Measurements from ENCODE around the gene SGO2.

The SGO2 gene

DNA sequence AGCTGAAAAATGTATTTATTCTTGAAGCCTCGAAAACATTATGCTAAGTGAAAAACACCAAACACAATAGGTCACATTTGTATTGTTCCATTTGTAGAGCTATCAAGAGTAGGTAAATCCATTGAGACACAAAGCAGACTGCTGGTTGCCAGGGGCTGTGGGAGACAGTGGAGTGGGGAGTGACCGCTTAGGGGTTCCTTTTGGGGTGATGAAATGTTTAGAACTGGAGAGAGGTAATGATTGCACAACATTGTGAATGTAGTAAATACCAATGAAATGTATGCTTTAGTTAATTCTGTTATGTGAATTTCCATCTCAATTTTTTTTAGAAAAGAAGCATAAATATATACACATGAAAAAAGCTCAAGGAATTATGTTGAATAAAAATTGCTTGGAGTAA, 32.0 kb upstream of the SGO2 start:
- no peak overlapping the region for H3K14ac ChIP-seq (ENCODE audit: low read length)
- peaks cover 8 to 9% of the 10 kb centered on the region in 2 experiments for H3K36me3 ChIP-seq (ENCODE audit: control insufficient read depth in 1 of 2, insufficient read depth in 2 of 2, low read length in 2 of 2)
- no peak overlapping the region for H3K4me3 ChIP-seq (ENCODE audit: low read depth, low read length)
- no peak overlapping the region for H2BK120ac ChIP-seq (ENCODE audit: insufficient read depth, low read length, poor library complexity)
- H3K27me3 ChIP-seq (ENCODE audit: insufficient read depth, low read length): no peaks in the 10 kb centered on the region
- no peaks in the 10 kb centered on the region for H3K4me1 ChIP-seq (ENCODE audit: control insufficient read depth in 1 of 2, insufficient read depth in 2 of 2, low read length in 2 of 2)
- H4K12ac ChIP-seq (ENCODE audit: low read depth, low read length): no peak overlapping the region
- H3K27ac ChIP-seq (ENCODE audit: low read depth, low read length): no peak overlapping the region
- peaks cover 2% of the 10 kb centered on the region for H3K9me3 ChIP-seq (ENCODE audit: insufficient read depth, low read depth, low read length)
- H4K91ac ChIP-seq (ENCODE audit: low read depth, low read length): no peak overlapping the region
- H4K8ac ChIP-seq (ENCODE audit: low read depth, low read length): no peak overlapping the region
- DNase-seq: no peak
- H2AFZ ChIP-seq (ENCODE audit: insufficient read depth, low read length, poor library complexity): no peak overlapping the region
- H3K79me1 ChIP-seq (ENCODE audit: low read length): no peaks in the 10 kb centered on the region
- no peak overlapping the region for H3K4me2 ChIP-seq (ENCODE audit: low read length)
- no peak overlapping the region for H2AK5ac ChIP-seq (ENCODE audit: low read length)
- no peak overlapping the region for H2BK12ac ChIP-seq (ENCODE audit: low read length)
- H3K18ac ChIP-seq (ENCODE audit: low read length): no peak overlapping the region
- H3K23ac ChIP-seq (ENCODE audit: low read length): no peak overlapping the region
- no peaks in the 10 kb centered on the region for H3K79me2 ChIP-seq (ENCODE audit: control insufficient read depth, insufficient read depth, low read length, poor library complexity)
- H2BK5ac ChIP-seq (ENCODE audit: low read depth, low read length, poor library complexity): no peak overlapping the region
- H3K9ac ChIP-seq (ENCODE audit: low read length): no peak overlapping the region
- no CpG with 5 or more reads among the region's 2 CpGs for WGBS (ENCODE audit: extremely low coverage, insufficient coverage, insufficient read length)
- no peak overlapping the region for H3K4ac ChIP-seq (ENCODE audit: low read depth, low read length)

DNA sequence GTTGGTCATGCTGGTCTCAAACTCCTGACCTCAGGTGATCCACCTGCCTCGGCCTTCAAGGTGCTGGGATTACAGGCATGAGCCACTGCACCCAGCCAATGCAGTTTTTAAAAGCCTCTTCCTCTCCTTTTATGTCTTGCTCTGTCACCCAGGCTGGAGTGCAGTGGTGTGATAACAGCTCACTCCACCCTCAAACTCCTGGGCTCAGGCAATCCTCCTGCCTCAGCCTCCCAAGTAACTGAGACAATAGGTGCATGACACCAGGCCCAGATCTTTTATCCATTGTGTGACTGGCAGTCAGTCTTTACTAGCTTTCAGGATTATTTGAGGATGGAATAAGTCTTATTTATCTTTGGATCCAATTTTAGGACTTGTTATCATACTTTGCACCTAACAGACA, 29.3 kb upstream of the SGO2 start:
- peaks cover 0 to 3% of the 10 kb centered on the region in 2 experiments for H3K36me3 ChIP-seq (ENCODE audit: control insufficient read depth in 1 of 2, insufficient read depth in 2 of 2, low read length in 2 of 2)
- no CpG with 5 or more reads among the region's 1 CpG for WGBS (ENCODE audit: extremely low coverage, insufficient coverage, insufficient read length)

DNA sequence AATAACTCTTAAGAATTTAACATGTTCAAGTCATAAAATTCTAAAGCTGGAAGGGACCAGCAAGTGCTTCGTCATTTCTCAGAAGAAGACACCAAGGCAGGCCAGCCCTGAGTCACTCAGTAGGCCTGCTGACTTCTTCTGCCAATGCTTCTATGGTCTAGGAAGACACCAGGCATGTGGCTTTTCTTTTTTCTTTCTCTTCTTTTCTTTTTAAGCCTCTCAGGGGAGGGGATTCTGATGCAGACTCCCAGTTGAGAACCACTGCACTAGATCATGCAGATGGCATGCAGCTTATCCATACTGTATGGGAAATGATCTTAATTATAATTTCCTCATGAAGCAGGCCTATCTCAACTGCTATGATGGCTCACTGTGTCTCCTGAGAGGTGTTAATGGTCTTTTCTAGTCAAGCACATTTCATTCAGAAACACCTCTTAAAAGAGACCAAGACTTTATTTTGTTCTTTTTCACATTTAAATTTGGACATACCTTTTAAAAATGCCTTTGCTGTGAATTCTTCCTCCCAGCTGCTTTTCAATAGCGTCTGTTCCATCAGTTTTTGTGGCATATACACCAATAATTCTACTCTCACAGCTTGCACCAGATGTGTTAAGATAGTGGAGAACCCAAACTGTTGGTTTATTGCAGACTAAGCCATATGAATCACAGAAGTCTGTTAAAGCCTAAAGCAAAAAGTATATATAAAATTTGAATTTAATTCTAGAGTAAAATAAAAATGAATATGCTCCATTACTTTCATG, 27.4 kb upstream of the SGO2 start:
- no peak overlapping the region for H3K4me2 ChIP-seq (ENCODE audit: low read length)
- H3K4ac ChIP-seq (ENCODE audit: low read depth, low read length): no peak overlapping the region
- H3K79me1 ChIP-seq (ENCODE audit: low read length): no peaks in the 10 kb centered on the region
- H2BK120ac ChIP-seq (ENCODE audit: insufficient read depth, low read length, poor library complexity): no peak overlapping the region
- no peaks in the 10 kb centered on the region for H3K79me2 ChIP-seq (ENCODE audit: control insufficient read depth, insufficient read depth, low read length, poor library complexity)
- H3K18ac ChIP-seq (ENCODE audit: low read length): no peak overlapping the region
- peaks cover 0 to 3% of the 10 kb centered on the region in 2 experiments for H3K36me3 ChIP-seq (ENCODE audit: control insufficient read depth in 1 of 2, insufficient read depth in 2 of 2, low read length in 2 of 2)
- H3K27me3 ChIP-seq (ENCODE audit: insufficient read depth, low read length): no peaks in the 10 kb centered on the region
- no peak overlapping the region for H3K23ac ChIP-seq (ENCODE audit: low read length)
- H3K14ac ChIP-seq (ENCODE audit: low read length): no peak overlapping the region
- H2BK5ac ChIP-seq (ENCODE audit: low read depth, low read length, poor library complexity): no peak overlapping the region
- H4K91ac ChIP-seq (ENCODE audit: low read depth, low read length): no peak overlapping the region
- H3K4me3 ChIP-seq (ENCODE audit: low read depth, low read length): no peak overlapping the region
- H2AK5ac ChIP-seq (ENCODE audit: low read length): no peak overlapping the region
- no peak overlapping the region for H3K9ac ChIP-seq (ENCODE audit: low read length)
- H3K4me1 ChIP-seq (ENCODE audit: control insufficient read depth in 1 of 2, insufficient read depth in 2 of 2, low read length in 2 of 2): no peaks in the 10 kb centered on the region
- H4K12ac ChIP-seq (ENCODE audit: low read depth, low read length): no peak overlapping the region
- H3K27ac ChIP-seq (ENCODE audit: low read depth, low read length): no peak overlapping the region
- H2AFZ ChIP-seq (ENCODE audit: insufficient read depth, low read length, poor library complexity): no peak overlapping the region
- no peak overlapping the region for H2BK12ac ChIP-seq (ENCODE audit: low read length)
- no peak for DNase-seq
- WGBS (ENCODE audit: extremely low coverage, insufficient coverage, insufficient read length): no CpG with 5 or more reads among the region's 2 CpGs
- H4K8ac ChIP-seq (ENCODE audit: low read depth, low read length): no peak overlapping the region
- H3K9me3 ChIP-seq (ENCODE audit: insufficient read depth, low read depth, low read length): no peaks in the 10 kb centered on the region

More for the DNA sequence above, 29.3 kb upstream of the SGO2 start:
- H2BK5ac ChIP-seq (ENCODE audit: low read depth, low read length, poor library complexity): no peak overlapping the region
- no peak overlapping the region for H4K91ac ChIP-seq (ENCODE audit: low read depth, low read length)
- no peak overlapping the region for H4K12ac ChIP-seq (ENCODE audit: low read depth, low read length)
- no peak overlapping the region for H2BK12ac ChIP-seq (ENCODE audit: low read length)
- no peak overlapping the region for H3K18ac ChIP-seq (ENCODE audit: low read length)
- no peak overlapping the region for H2AFZ ChIP-seq (ENCODE audit: insufficient read depth, low read length, poor library complexity)
- H3K4me2 ChIP-seq (ENCODE audit: low read length): no peak overlapping the region
- no peak overlapping the region for H2AK5ac ChIP-seq (ENCODE audit: low read length)
- no peaks in the 10 kb centered on the region for H3K9me3 ChIP-seq (ENCODE audit: insufficient read depth, low read depth, low read length)
- H3K4ac ChIP-seq (ENCODE audit: low read depth, low read length): no peak overlapping the region
- H3K4me3 ChIP-seq (ENCODE audit: low read depth, low read length): no peak overlapping the region
- no peak overlapping the region for H3K14ac ChIP-seq (ENCODE audit: low read length)
- H3K4me1 ChIP-seq (ENCODE audit: control insufficient read depth in 1 of 2, insufficient read depth in 2 of 2, low read length in 2 of 2): no peaks in the 10 kb centered on the region
- no peak overlapping the region for H3K9ac ChIP-seq (ENCODE audit: low read length)
- H2BK120ac ChIP-seq (ENCODE audit: insufficient read depth, low read length, poor library complexity): no peak overlapping the region
- H4K8ac ChIP-seq (ENCODE audit: low read depth, low read length): no peak overlapping the region
- H3K79me1 ChIP-seq (ENCODE audit: low read length): no peaks in the 10 kb centered on the region
- H3K27me3 ChIP-seq (ENCODE audit: insufficient read depth, low read length): no peaks in the 10 kb centered on the region
- H3K23ac ChIP-seq (ENCODE audit: low read length): no peak overlapping the region
- H3K79me2 ChIP-seq (ENCODE audit: control insufficient read depth, insufficient read depth, low read length, poor library complexity): no peaks in the 10 kb centered on the region
- no peak overlapping the region for H3K27ac ChIP-seq (ENCODE audit: low read depth, low read length)
- no peak for DNase-seq

DNA sequence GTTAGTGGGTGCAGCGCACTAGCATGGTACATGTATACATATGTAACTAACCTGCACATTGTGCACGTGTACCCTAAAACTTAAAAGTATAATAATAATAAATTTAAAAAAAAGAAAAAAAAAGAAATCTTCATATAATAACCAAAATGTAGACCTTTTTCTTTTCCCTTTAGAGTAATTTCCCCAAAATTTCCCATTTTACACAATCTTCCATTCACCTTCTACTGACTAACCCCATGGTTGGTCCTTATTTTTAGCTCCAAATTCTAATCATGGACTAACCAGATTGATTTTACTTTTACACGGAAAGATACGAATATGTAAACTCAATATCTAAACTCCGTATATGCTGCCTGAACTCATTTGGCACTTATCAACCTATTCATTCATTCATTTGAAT, 23.8 kb upstream of the SGO2 start:
- no peak overlapping the region for H2BK5ac ChIP-seq (ENCODE audit: low read depth, low read length, poor library complexity)
- no peak overlapping the region for H3K4me3 ChIP-seq (ENCODE audit: low read depth, low read length)
- peaks cover 0 to 4% of the 10 kb centered on the region in 2 experiments for H3K36me3 ChIP-seq (ENCODE audit: control insufficient read depth in 1 of 2, insufficient read depth in 2 of 2, low read length in 2 of 2)
- H4K12ac ChIP-seq (ENCODE audit: low read depth, low read length): no peak overlapping the region
- H3K9me3 ChIP-seq (ENCODE audit: insufficient read depth, low read depth, low read length): no peaks in the 10 kb centered on the region
- H2BK12ac ChIP-seq (ENCODE audit: low read length): no peak overlapping the region
- no peaks in the 10 kb centered on the region for H3K27me3 ChIP-seq (ENCODE audit: insufficient read depth, low read length)
- no peaks in the 10 kb centered on the region for H3K4me1 ChIP-seq (ENCODE audit: control insufficient read depth in 1 of 2, insufficient read depth in 2 of 2, low read length in 2 of 2)
- H3K18ac ChIP-seq (ENCODE audit: low read length): no peak overlapping the region
- WGBS (ENCODE audit: extremely low coverage, insufficient coverage, insufficient read length): no CpG with 5 or more reads among the region's 5 CpGs
- H3K27ac ChIP-seq (ENCODE audit: low read depth, low read length): no peak overlapping the region
- H3K23ac ChIP-seq (ENCODE audit: low read length): no peak overlapping the region
- H2AFZ ChIP-seq (ENCODE audit: insufficient read depth, low read length, poor library complexity): no peak overlapping the region
- H3K79me2 ChIP-seq (ENCODE audit: control insufficient read depth, insufficient read depth, low read length, poor library complexity): no peaks in the 10 kb centered on the region
- H3K9ac ChIP-seq (ENCODE audit: low read length): no peak overlapping the region
- no peak for DNase-seq
- H2BK120ac ChIP-seq (ENCODE audit: insufficient read depth, low read length, poor library complexity): no peak overlapping the region
- no peak overlapping the region for H3K14ac ChIP-seq (ENCODE audit: low read length)
- no peak overlapping the region for H4K91ac ChIP-seq (ENCODE audit: low read depth, low read length)
- no peak overlapping the region for H3K4me2 ChIP-seq (ENCODE audit: low read length)
- H2AK5ac ChIP-seq (ENCODE audit: low read length): no peak overlapping the region
- H4K8ac ChIP-seq (ENCODE audit: low read depth, low read length): no peak overlapping the region
- H3K79me1 ChIP-seq (ENCODE audit: low read length): no peaks in the 10 kb centered on the region
- no peak overlapping the region for H3K4ac ChIP-seq (ENCODE audit: low read depth, low read length)

Measured in trophoblast cell (in vitro differentiated cells and primary cell).